Karpas-422 (cell line): Measurements from ENCODE around the gene ZNF891. TPM values are rescaled to one million over a fixed set of nuclear protein-coding genes. Genes with fewer than 3 reads are reported as not detected.
A peak's percentile ranks its signal among the peaks of the same experiment; 100 is the strongest.

ENCODE experiments used
- DNase-seq: peaks from one replicate; pipeline ENCODE4 v3.0.0-alpha.2; 2015
- H2AFZ ChIP-seq: fragments of 200-600 bp; sonication (generic); 2 replicates; pipeline ENCODE4 v1.6.1; 2014; ENCODE audit warnings: antibody characterized with exemption, low read length, mixed read lengths
- H3K27ac ChIP-seq: fragments of 200-600 bp; sonication (generic); 2 replicates; pipeline ENCODE4 v1.5.1; 2014; ENCODE audit warnings: mild to moderate bottlenecking, low read length, moderate library complexity
- H3K27me3 ChIP-seq: fragments of 200-600 bp; sonication (generic); 2 replicates; pipeline ENCODE4 v1.6.1; 2014; ENCODE audit warnings: low read length, mixed read lengths
- H3K36me3 ChIP-seq: fragments of 200-600 bp; sonication (generic); 2 replicates; pipeline ENCODE4 v1.6.1; 2014; ENCODE audit warnings: low read length, mixed read lengths; ENCODE audit not compliant: insufficient read depth
- H3K4me1 ChIP-seq: fragments of 200-600 bp; sonication (generic); 2 replicates; pipeline ENCODE4 v1.6.1; 2014; ENCODE audit warnings: mild to moderate bottlenecking, low read length, mixed read lengths
- H3K4me2 ChIP-seq: fragments of 200-600 bp; sonication (generic); 2 replicates; pipeline ENCODE4 v1.6.1; 2014; ENCODE audit warnings: low read length, low read depth, mild to moderate bottlenecking; ENCODE audit not compliant: poor library complexity, severe bottlenecking
- H3K4me3 ChIP-seq: fragments of 200-600 bp; sonication (generic); 2 replicates; pipeline ENCODE4 v1.5.1; 2014; ENCODE audit warnings: mild to moderate bottlenecking, antibody characterized with exemption, low read length, mixed read lengths
- H3K79me2 ChIP-seq: fragments of 200-600 bp; sonication (generic); 2 replicates; pipeline ENCODE4 v1.6.1; 2014; ENCODE audit warnings: mild to moderate bottlenecking, low read length, mixed read lengths
- H3K9ac ChIP-seq: fragments of 200-600 bp; sonication (generic); 2 replicates; pipeline ENCODE4 v1.6.0; 2014; ENCODE audit warnings: low read length
- H3K9me2 ChIP-seq: fragments of 200-600 bp; sonication (generic), shearing (Covaris generic); replicated peaks from 2 replicates; pipeline ENCODE4 v1.6.0; 2014; ENCODE audit warnings: mild to moderate bottlenecking, low read length, moderate library complexity; ENCODE audit not compliant: insufficient read depth
- H3K9me3 ChIP-seq: fragments of 300-700, 200-600 bp; sonication (generic); 2 replicates; pipeline ENCODE4 v1.6.1; 2014; ENCODE audit warnings: low read length, mixed read lengths
- H4K20me1 ChIP-seq: fragments of 200-600 bp; sonication (generic); 2 replicates; pipeline ENCODE4 v1.6.1; 2014; ENCODE audit warnings: mild to moderate bottlenecking, antibody characterized with exemption, low read length, low read depth; ENCODE audit not compliant: insufficient read depth
- total RNA-seq: library from RNA; depleted of rRNA; stranded (reverse); fragments of >200 nt; shearing (Covaris generic); gene quantifications from 2 replicates; pipeline ENCODE4 v1.2.3, GENCODE V29; 2014; ENCODE audit warnings: low replicate concordance

ZNF891 gene
- total RNA-seq, 1 experiment from 2014 or later = 5.4 TPM

DNA sequence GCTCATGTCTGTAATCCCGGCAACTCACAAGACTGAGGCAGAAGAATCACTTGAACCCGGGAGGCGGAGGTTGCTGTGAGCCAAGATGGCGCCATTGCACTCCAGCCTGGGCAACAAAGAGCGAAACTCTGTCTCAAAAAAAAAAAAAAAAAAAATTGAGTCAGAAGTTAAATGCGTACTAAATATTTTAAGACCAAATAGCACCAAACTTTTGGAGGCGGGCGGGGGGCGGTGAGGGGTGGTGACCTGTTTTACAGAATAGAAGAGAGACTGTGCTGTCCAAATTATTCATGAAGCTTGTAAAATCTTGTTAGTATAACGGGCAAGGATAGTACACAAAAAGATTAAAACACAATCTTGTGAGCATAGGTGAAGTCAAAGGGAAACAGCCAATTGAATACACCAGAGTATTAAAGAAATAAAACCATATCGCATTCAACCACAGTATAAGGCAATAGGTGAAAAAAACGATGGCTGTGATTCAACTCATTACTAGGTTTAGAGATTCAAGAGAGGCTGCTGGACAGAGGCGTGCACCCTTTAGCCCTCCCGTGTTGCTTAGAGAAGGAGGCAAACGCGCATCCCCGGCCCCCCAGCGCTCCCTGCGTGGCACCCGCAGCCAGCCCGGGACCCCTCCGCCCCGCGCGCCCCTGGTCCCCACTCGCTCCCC is 571 bp downstream of the ZNF891 start:
- H3K27me3 ChIP-seq = no peaks in the 10 kb centered on the region
- H4K20me1 ChIP-seq = no peaks in the 10 kb centered on the region
- peaks cover 52% of the 10 kb centered on the region for H3K9me3 ChIP-seq
- H3K79me2 ChIP-seq = peaks cover 65% of the 10 kb centered on the region
- H2AFZ ChIP-seq = peak overlapping the region; percentile 87
- peaks cover 8% of the 10 kb centered on the region; the same call in 1 of the 2 replicates for H3K4me1 ChIP-seq
- no peak for DNase-seq
- peak overlapping the region; percentile 57 for H3K27ac ChIP-seq
- no peaks in the 10 kb centered on the region for H3K9me2 ChIP-seq
- H3K36me3 ChIP-seq = peaks cover 60% of the 10 kb centered on the region
- peak overlapping the region; percentile 83 for H3K9ac ChIP-seq
- peak overlapping the region; percentile 86 for H3K4me2 ChIP-seq
- peak overlapping the region; percentile 83 for H3K4me3 ChIP-seq

DNA sequence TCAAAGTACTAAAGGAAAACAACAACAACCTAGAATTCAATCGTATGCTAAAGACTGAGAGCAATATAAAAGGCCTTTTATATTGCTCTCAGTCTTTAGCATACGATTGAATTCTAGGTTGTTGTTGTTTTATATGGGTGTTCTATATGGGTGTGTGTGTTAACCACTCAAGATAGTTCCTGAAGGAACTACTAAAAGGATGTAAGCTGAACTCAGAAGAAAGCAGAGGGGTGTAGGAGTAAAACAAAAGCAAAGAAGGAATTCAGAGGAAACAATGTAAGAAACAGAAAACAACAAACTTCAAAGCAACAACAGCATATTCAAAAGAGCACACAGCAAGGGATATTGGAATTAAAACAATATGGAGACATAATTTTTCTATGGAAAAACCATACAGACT is 5.4 kb downstream of the ZNF891 start:
- H3K27me3 ChIP-seq = no peaks in the 10 kb centered on the region
- no peaks in the 10 kb centered on the region for H4K20me1 ChIP-seq
- peaks cover 69% of the 10 kb centered on the region for H3K9me3 ChIP-seq
- peaks cover 73% of the 10 kb centered on the region for H3K79me2 ChIP-seq
- H3K9ac ChIP-seq = no peak overlapping the region
- H2AFZ ChIP-seq = no peak overlapping the region
- no peak overlapping the region for H3K4me2 ChIP-seq
- H3K36me3 ChIP-seq = peaks cover 74% of the 10 kb centered on the region
- H3K4me3 ChIP-seq = no peak overlapping the region
- H3K9me2 ChIP-seq = no peaks in the 10 kb centered on the region
- H3K27ac ChIP-seq = no peak overlapping the region
- H3K4me1 ChIP-seq = no peaks in the 10 kb centered on the region
- no peak for DNase-seq

DNA sequence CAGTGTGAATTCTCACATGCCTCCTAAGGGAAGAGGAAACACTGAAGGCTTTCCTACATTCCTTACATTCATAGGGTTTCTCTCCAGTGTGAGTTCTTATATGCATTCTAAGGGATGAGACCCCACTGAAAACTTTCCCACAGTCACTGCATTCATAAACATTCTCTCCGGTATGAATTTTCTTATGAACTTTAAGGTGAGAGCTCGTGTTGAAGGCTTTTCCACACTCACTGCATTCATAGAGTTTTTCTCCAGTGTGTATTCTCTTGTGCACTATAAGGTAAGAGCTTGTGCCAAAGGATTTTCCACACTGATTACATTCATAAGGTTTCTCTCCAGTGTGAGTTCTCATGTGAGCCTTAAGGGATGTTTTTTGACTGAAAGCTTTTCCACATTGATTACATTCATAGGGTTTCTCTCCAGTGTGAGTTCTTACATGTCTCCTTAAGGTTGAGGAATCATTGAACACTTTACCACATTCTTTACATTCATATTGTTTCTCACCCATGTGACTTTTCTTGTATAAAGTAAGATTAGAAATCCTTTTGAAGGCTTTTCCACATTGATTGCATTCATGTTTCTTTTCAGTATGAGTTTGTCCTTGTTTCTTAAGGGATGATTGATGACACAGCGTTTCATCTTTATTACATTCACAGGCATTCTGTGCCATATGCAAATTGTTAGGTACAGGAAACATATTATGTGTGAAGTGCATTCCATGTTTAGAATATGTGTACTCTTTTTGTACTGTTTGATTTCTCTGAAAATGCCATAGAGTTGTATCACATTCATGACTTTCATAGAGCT is 9.5 kb downstream of the ZNF891 start:
- no peak overlapping the region for H2AFZ ChIP-seq
- no peak for DNase-seq
- H3K36me3 ChIP-seq = peaks cover 67% of the 10 kb centered on the region
- H3K9me2 ChIP-seq = no peaks in the 10 kb centered on the region
- H3K4me3 ChIP-seq = no peak overlapping the region
- H3K9ac ChIP-seq = no peak overlapping the region
- peaks cover 73% of the 10 kb centered on the region for H3K9me3 ChIP-seq
- H3K27ac ChIP-seq = no peak overlapping the region
- no peaks in the 10 kb centered on the region for H3K27me3 ChIP-seq
- no peaks in the 10 kb centered on the region for H3K4me1 ChIP-seq
- H4K20me1 ChIP-seq = no peaks in the 10 kb centered on the region
- H3K4me2 ChIP-seq = no peak overlapping the region
- peaks cover 49% of the 10 kb centered on the region for H3K79me2 ChIP-seq

DNA sequence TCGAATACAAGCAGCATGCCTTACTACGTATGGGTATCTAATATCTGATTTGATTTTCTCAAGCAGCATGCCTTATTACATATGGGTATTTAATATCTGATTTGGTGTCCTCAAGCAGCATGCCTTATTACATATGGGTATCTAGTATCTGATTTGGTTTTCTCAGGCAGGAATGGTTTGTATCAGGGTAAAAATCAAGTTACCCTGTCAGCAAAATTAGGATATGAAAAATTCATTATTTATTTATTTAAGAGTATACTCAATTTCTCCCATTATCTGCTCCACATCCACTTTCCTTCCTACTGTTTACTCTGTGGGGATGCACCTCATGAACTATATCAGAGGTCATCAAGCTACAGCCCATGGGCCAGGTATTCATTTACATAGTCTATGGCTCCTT is 21.9 kb downstream of the ZNF891 start:
- H3K79me2 ChIP-seq = 0 out of 2 replicates have a peak, but pooled peaks cover 5% of the 10 kb centered on the region
- DNase-seq = no peak
- no peaks in the 10 kb centered on the region for H3K9me2 ChIP-seq
- no peaks in the 10 kb centered on the region for H4K20me1 ChIP-seq
- H3K4me2 ChIP-seq = no peak overlapping the region
- H3K4me1 ChIP-seq = no peaks in the 10 kb centered on the region
- H3K9me3 ChIP-seq = peaks cover 77% of the 10 kb centered on the region
- no peak overlapping the region for H2AFZ ChIP-seq
- peaks cover 58% of the 10 kb centered on the region for H3K36me3 ChIP-seq
- no peaks in the 10 kb centered on the region for H3K27me3 ChIP-seq
- no peak overlapping the region for H3K9ac ChIP-seq
- no peak overlapping the region for H3K4me3 ChIP-seq
- no peak overlapping the region for H3K27ac ChIP-seq

DNA sequence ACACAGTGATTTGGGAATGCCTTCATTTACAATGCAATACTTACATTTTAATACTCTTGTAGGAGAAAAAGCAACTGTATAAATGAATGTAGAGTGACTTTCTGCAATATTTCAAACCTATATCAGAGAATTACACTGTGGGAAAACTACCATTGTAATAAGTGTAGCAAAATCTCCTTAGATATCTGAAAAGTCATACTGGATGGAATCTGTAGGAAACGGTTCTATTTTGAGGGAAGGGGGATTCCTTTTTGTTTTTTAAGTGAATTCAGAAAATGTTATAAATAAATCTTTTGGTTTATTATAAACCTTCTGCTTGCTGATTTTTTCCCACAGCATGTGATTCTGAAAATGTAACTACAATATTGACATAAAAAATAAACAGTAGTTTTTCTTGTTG is 23.0 kb downstream of the ZNF891 start:
- DNase-seq = no peak
- no peak overlapping the region for H3K9ac ChIP-seq
- no peak overlapping the region for H2AFZ ChIP-seq
- peaks cover 80% of the 10 kb centered on the region for H3K9me3 ChIP-seq
- H3K4me1 ChIP-seq = no peaks in the 10 kb centered on the region
- H3K9me2 ChIP-seq = no peaks in the 10 kb centered on the region
- no peak overlapping the region for H3K4me3 ChIP-seq
- H4K20me1 ChIP-seq = no peaks in the 10 kb centered on the region
- no peak overlapping the region for H3K4me2 ChIP-seq
- H3K27ac ChIP-seq = no peak overlapping the region
- no peaks in the 10 kb centered on the region for H3K27me3 ChIP-seq
- peaks cover 65% of the 10 kb centered on the region for H3K36me3 ChIP-seq
- 0 out of 2 replicates have a peak, but pooled peaks cover 5% of the 10 kb centered on the region for H3K79me2 ChIP-seq

DNA sequence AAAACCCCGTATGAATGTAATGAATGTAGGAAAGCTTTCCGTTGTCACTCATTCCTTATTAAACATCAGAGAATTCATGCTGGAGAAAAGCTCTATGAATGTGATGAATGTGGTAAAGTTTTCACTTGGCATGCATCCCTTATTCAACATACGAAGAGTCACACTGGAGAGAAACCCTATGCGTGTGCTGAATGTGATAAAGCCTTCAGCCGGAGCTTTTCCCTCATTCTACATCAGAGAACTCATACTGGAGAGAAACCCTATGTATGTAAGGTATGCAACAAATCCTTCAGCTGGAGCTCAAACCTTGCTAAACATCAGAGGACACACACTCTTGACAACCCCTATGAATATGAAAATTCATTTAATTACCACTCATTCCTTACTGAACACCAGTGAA is 23.8 kb downstream of the ZNF891 start:
- no peaks in the 10 kb centered on the region for H3K27me3 ChIP-seq
- no peaks in the 10 kb centered on the region for H4K20me1 ChIP-seq
- peaks cover 82% of the 10 kb centered on the region for H3K9me3 ChIP-seq
- no peaks in the 10 kb centered on the region for H3K4me1 ChIP-seq
- no peak overlapping the region for H3K9ac ChIP-seq
- no peaks in the 10 kb centered on the region for H3K9me2 ChIP-seq
- no peak overlapping the region for H3K4me2 ChIP-seq
- H3K36me3 ChIP-seq = peaks cover 70% of the 10 kb centered on the region
- no peak overlapping the region for H3K27ac ChIP-seq
- no peak overlapping the region for H2AFZ ChIP-seq
- DNase-seq = no peak
- H3K79me2 ChIP-seq = 0 out of 2 replicates have a peak, but pooled peaks cover 5% of the 10 kb centered on the region
- no peak overlapping the region for H3K4me3 ChIP-seq

DNA sequence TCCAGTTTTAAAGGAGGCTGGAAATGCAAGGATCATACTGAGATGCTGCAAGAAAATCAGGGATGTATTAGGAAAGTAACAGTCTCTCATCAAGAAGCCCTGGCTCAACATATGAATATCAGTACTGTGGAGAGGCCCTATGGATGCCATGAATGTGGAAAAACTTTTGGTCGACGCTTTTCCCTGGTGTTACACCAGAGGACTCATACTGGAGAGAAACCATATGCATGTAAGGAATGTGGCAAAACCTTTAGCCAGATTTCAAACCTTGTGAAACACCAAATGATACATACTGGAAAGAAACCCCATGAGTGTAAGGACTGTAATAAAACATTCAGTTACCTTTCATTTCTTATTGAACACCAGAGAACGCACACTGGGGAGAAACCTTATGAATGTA is 24.5 kb downstream of the ZNF891 start:
- H3K27ac ChIP-seq = no peak overlapping the region
- no peak overlapping the region for H3K9ac ChIP-seq
- H3K36me3 ChIP-seq = peaks cover 69% of the 10 kb centered on the region
- H3K4me3 ChIP-seq = no peak overlapping the region
- no peaks in the 10 kb centered on the region for H3K27me3 ChIP-seq
- H3K4me2 ChIP-seq = no peak overlapping the region
- peaks cover 77% of the 10 kb centered on the region for H3K9me3 ChIP-seq
- H2AFZ ChIP-seq = no peak overlapping the region
- no peak for DNase-seq
- H3K79me2 ChIP-seq = 0 out of 2 replicates have a peak, but pooled peaks cover 5% of the 10 kb centered on the region
- H3K9me2 ChIP-seq = no peaks in the 10 kb centered on the region
- H3K4me1 ChIP-seq = no peaks in the 10 kb centered on the region
- H4K20me1 ChIP-seq = no peaks in the 10 kb centered on the region

DNA sequence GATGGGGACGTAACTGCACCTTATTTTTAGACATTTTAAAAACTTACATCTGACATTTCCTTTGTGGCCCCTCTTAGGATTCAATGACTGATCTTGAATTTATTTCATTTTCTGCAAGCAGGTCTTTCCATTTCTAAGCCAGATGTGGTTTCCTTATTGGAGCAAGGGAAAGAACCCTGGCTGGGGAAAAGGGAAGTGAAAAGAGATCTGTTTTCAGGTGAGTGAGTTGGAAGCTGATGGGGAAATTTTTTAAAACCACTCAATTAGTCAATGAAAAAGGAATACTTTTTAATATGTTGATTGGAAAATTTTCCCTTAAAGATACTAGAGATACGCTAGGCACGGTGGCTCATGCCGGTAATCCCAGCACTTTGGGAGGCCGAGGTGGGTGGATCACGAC is 46.7 kb downstream of the ZNF891 start:
- peaks cover 7% of the 10 kb centered on the region for H3K79me2 ChIP-seq
- H3K9ac ChIP-seq = no peak overlapping the region
- H3K4me3 ChIP-seq = no peak overlapping the region
- H4K20me1 ChIP-seq = no peaks in the 10 kb centered on the region
- no peak overlapping the region for H3K27ac ChIP-seq
- H3K27me3 ChIP-seq = no peaks in the 10 kb centered on the region
- peaks cover 9% of the 10 kb centered on the region; the same call in 1 of the 2 replicates for H3K4me1 ChIP-seq
- no peak overlapping the region for H3K4me2 ChIP-seq
- peaks cover 54% of the 10 kb centered on the region for H3K9me3 ChIP-seq
- no peak for DNase-seq
- H2AFZ ChIP-seq = no peak overlapping the region
- peaks cover 61% of the 10 kb centered on the region for H3K36me3 ChIP-seq
- H3K9me2 ChIP-seq = no peaks in the 10 kb centered on the region
